ENCODE data around the gene ZNF853.
"Not testable (repeated sequence)": the region's sequence is repeated elsewhere in the genome, so short reads cannot be mapped to it uniquely, and the experiment has no call there.

The ZNF853 gene

DNA sequence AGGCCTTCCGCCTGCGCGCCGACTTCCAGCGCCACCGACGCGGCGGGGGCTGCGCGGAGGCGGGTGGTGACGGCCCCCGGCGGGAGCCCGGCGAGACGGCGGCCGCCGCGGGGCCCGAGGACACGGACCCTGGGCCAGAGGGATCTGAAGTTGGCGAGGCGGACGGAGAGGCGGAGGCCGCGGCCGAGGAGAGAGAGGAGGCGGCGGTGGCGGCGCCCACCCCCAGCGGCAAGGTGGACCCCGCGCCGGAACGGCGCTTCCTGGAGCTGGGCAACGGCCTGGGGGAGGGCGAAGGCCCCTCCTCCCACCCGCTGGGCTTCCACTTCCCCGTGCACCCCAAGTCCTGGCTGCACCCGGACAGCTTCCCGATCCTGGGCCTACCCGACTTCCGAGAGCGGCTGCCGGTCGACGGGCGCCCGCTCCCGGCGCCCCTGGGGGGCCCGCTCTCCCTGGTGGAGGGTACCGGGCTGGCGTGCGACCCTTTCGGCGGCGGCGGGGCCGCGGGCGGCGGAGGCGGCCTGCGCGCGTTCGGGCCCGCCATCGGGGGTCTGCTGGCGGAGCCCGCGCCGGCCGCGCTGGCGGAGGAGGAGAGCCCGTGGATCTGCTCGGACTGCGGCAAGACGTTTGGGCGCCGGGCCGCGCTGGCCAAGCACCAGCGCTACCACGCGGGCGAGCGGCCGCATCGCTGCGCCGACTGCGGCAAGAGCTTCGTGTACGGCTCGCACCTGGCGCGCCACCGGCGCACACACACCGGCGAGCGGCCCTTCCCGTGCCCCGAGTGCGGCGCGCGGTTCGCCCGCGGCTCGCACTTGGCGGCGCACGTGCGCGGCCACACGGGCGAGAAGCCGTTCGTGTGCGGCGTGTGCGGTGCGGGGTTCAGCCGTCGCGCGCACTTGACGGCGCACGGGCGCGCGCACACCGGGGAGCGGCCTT is 37.9 kb downstream of the ZNF853 start:
- ChIA-PET POLR2A (no interaction called here), CTCF (no interaction called here)
- no peak for DNase-seq (ENCODE audit: extremely low spot score)
- TF ChIP-seq BHLHE40 (IDR thresholded peaks at IDR 0.05; ENCODE audit: borderline replicate concordance) (no peak), FOXM1 (IDR thresholded peaks at IDR 0.05; ENCODE audit: borderline replicate concordance) (no peak), FOXA1 (IDR thresholded peaks at IDR 0.05) (no peak), ZNF384 (IDR thresholded peaks at IDR 0.05) (no peak), SP1 (IDR thresholded peaks at IDR 0.05) (no peak), ARNT (IDR thresholded peaks at IDR 0.05) (no peak), TARDBP (IDR thresholded peaks at IDR 0.05) (no peak)

GRCh38 chr7:6654113-6654841 is 38.9 kb downstream of the ZNF853 start:
- ChIA-PET POLR2A (no interaction called here), CTCF (no interaction called here)
- no peak for DNase-seq (ENCODE audit: extremely low spot score)
- no peak for TF ChIP-seq ARNT (IDR thresholded peaks at IDR 0.05)
- TF ChIP-seq HDGF (IDR thresholded peaks at IDR 0.05; ENCODE audit: borderline replicate concordance) = no peak
- TF ChIP-seq L3MBTL2 (conservative IDR thresholded peaks at IDR 0.05) = no peak
- no peak for TF ChIP-seq SP1 (IDR thresholded peaks at IDR 0.05)
- no peak for TF ChIP-seq FOXA1 (IDR thresholded peaks at IDR 0.05)
- no peak for TF ChIP-seq TARDBP (IDR thresholded peaks at IDR 0.05)
- TF ChIP-seq CTBP1 (IDR thresholded peaks at IDR 0.05; ENCODE audit: borderline replicate concordance) = no peak

- no peak for DNase-seq (ENCODE audit: extremely low spot score)
- ChIA-PET POLR2A (no interaction called here), CTCF (no interaction called here)
- no peak for TF ChIP-seq FOXA1 (IDR thresholded peaks at IDR 0.05)
- no peak for TF ChIP-seq NFRKB (IDR thresholded peaks at IDR 0.05)
- TF ChIP-seq SP1 (IDR thresholded peaks at IDR 0.05) = no peak
- no peak for TF ChIP-seq CTBP1 (IDR thresholded peaks at IDR 0.05; ENCODE audit: borderline replicate concordance)
- TF ChIP-seq ELF4 (IDR thresholded peaks at IDR 0.05) = no peak
- no peak for TF ChIP-seq ARNT (IDR thresholded peaks at IDR 0.05)
- TF ChIP-seq SUZ12 (IDR thresholded peaks at IDR 0.05) = no peak
- no peak for TF ChIP-seq ZNF384 (IDR thresholded peaks at IDR 0.05)
- no peak for TF ChIP-seq HDGF (IDR thresholded peaks at IDR 0.05; ENCODE audit: borderline replicate concordance)
- no peak for TF ChIP-seq FOXK2 (IDR thresholded peaks at IDR 0.05)
- TF ChIP-seq, protein P1, sequence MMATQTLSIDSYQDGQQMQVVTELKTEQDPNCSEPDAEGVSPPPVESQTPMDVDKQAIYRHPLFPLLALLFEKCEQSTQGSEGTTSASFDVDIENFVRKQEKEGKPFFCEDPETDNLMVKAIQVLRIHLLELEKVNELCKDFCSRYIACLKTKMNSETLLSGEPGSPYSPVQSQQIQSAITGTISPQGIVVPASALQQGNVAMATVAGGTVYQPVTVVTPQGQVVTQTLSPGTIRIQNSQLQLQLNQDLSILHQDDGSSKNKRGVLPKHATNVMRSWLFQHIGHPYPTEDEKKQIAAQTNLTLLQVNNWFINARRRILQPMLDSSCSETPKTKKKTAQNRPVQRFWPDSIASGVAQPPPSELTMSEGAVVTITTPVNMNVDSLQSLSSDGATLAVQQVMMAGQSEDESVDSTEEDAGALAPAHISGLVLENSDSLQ (IDR thresholded peaks at IDR 0.05) = no peak
- no peak for TF ChIP-seq FOXM1 (IDR thresholded peaks at IDR 0.05; ENCODE audit: borderline replicate concordance)
- no peak for TF ChIP-seq BHLHE40 (IDR thresholded peaks at IDR 0.05; ENCODE audit: borderline replicate concordance)
- no peak for TF ChIP-seq TARDBP (IDR thresholded peaks at IDR 0.05)
- TF ChIP-seq LEF1 (IDR thresholded peaks at IDR 0.05; ENCODE audit: borderline replicate concordance) = no peak
- TF ChIP-seq L3MBTL2 (conservative IDR thresholded peaks at IDR 0.05) = no peak
Measured at GRCh38 chr7:6654842-6655610, 39.6 kb downstream of the ZNF853 start.

DNA sequence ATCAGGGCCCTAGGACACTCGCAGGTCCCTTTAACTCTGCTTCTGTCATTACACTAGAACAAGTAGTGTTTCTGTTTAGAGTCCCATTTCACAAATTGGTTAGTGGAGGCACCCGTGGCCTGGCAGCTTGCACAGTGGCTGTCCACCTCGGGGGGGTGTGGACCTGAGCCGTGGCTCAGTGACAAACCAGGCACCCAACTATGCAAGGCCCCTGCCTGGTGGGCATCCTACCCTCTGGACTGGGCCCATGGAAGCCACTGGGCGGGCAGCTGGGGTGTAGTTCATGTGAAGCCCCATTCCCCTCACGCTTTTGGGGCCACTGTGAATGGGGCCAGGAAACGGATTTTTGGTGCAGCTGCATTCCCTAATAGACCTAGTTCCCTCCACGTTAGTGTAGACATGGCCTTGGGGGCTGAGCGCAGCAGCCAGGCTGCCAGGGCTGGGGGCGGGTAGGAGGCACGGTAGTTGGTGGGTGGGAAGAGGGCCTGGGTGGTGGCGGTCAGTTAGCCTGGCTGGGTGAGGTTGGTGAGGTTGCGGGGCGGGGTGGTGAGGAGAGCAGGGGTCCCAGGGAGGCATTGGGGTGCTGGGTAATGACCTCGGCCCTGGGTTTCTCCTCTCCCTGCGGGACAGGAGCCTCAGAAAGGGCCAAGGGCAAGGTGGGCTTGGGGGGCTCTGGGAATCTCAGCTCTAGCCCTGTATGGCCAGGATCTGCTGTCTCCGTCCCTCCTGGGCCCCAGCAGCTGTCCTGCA is 40.4 kb downstream of the ZNF853 start:
- CTCF ChIA-PET = no interaction called here
- no peak for TF ChIP-seq ARNT (IDR thresholded peaks at IDR 0.05)
- TF ChIP-seq NFRKB (IDR thresholded peaks at IDR 0.05) = no peak
- no peak for TF ChIP-seq FOXK2 (IDR thresholded peaks at IDR 0.05)
- TF ChIP-seq FOXM1 (IDR thresholded peaks at IDR 0.05; ENCODE audit: borderline replicate concordance) = no peak
- no peak for TF ChIP-seq FOXA1 (IDR thresholded peaks at IDR 0.05)
- TF ChIP-seq CTBP1 (IDR thresholded peaks at IDR 0.05; ENCODE audit: borderline replicate concordance) = no peak
- TF ChIP-seq L3MBTL2 (conservative IDR thresholded peaks at IDR 0.05) = no peak
- TF ChIP-seq BHLHE40 (IDR thresholded peaks at IDR 0.05; ENCODE audit: borderline replicate concordance) = no peak
- POLR2A ChIA-PET = no interaction called here
- no peak for DNase-seq (ENCODE audit: extremely low spot score)

- ChIA-PET CTCF (no interaction called here), POLR2A (no interaction called here)
- TF ChIP-seq L3MBTL2 (conservative IDR thresholded peaks at IDR 0.05) = no peak
- no peak for TF ChIP-seq ELF4 (IDR thresholded peaks at IDR 0.05)
- TF ChIP-seq NFRKB (IDR thresholded peaks at IDR 0.05) = no peak
- no peak for TF ChIP-seq FOXA1 (IDR thresholded peaks at IDR 0.05)
- TF ChIP-seq SP1 (IDR thresholded peaks at IDR 0.05) = no peak
- no peak for TF ChIP-seq ZNF384 (IDR thresholded peaks at IDR 0.05)
- TF ChIP-seq LEF1 (IDR thresholded peaks at IDR 0.05; ENCODE audit: borderline replicate concordance) = no peak
- TF ChIP-seq FOXM1 (IDR thresholded peaks at IDR 0.05; ENCODE audit: borderline replicate concordance) = no peak
- no peak for TF ChIP-seq BHLHE40 (IDR thresholded peaks at IDR 0.05; ENCODE audit: borderline replicate concordance)
- TF ChIP-seq TARDBP (IDR thresholded peaks at IDR 0.05) = no peak
- DNase-seq (ENCODE audit: extremely low spot score) = no peak
Measured at GRCh38 chr7:6656413-6656812, 41.0 kb downstream of the ZNF853 start.

- DNase-seq (ENCODE audit: extremely low spot score) = no peak
- POLR2A ChIA-PET = no interaction called here
- CTCF ChIA-PET = no interaction called here
- TF ChIP-seq FOXK2 (IDR thresholded peaks at IDR 0.05) (no peak), ARNT (IDR thresholded peaks at IDR 0.05) (no peak), HDGF (IDR thresholded peaks at IDR 0.05; ENCODE audit: borderline replicate concordance) (no peak), FOXM1 (IDR thresholded peaks at IDR 0.05; ENCODE audit: borderline replicate concordance) (no peak), LEF1 (IDR thresholded peaks at IDR 0.05; ENCODE audit: borderline replicate concordance) (no peak), ELF4 (IDR thresholded peaks at IDR 0.05) (no peak), BHLHE40 (IDR thresholded peaks at IDR 0.05; ENCODE audit: borderline replicate concordance) (no peak), CTBP1 (IDR thresholded peaks at IDR 0.05; ENCODE audit: borderline replicate concordance) (no peak), FOXA1 (IDR thresholded peaks at IDR 0.05) (no peak), SP1 (IDR thresholded peaks at IDR 0.05) (no peak), TARDBP (IDR thresholded peaks at IDR 0.05) (no peak)
- TF ChIP-seq, protein P1 (IDR thresholded peaks at IDR 0.05) = no peak
Measured at GRCh38 chr7:6658618-6659345, 43.4 kb downstream of the ZNF853 start.

DNA sequence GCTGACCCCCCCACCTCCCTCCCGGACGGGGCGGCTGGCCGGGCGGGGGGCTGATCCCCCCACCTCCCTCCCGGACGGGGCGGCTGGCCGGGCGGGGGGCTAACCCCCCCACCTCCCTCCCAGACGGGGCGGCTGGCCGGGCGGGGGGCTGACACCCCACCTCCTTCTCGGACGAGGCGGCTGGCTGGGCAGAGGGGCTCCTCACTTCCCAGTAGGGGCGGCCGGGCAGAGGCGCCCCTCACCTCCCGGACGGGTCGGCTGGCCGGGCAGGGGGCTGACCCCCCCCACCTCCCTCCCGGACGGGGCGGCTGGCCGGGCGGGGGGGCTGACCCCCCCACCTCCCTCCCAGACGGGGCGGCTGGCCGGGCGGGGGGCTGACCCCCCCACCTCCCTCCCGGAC is 55.4 kb downstream of the ZNF853 start:
- DNase-seq (ENCODE audit: extremely low spot score); CTCF ChIA-PET; POLR2A ChIA-PET: not testable (repeated sequence)

Data from HEK293T (cell line).